Activated CD8-positive, alpha-beta memory T cell treated with anti-CD3 and anti-CD28 coated beads, Interleukin-2, amount 50 U/mL, for 48 hours (primary cell): Measurements from ENCODE around the gene RYR2.
"Not testable (repeated sequence)": the region's sequence is repeated elsewhere in the genome, so short reads cannot be mapped to it uniquely, and the experiment has no call there.

Experiments
- DNase-seq: peaks from one replicate; pipeline ENCODE4 v3.0.0-alpha.2; 2020

Gene RYR2

GRCh38 chr1:237817277-237817676 lies 775.3 kb downstream of the RYR2 start:
- no peak for DNase-seq

GRCh38 chr1:237820634-237821033 lies 778.6 kb downstream of the RYR2 start:
- DNase-seq, result not testable (repeated sequence)

- no peak for DNase-seq
Measured at GRCh38 chr1:237832858-237833257, 790.9 kb downstream of the RYR2 start.

GRCh38 chr1:237834048-237834447 lies 792.1 kb downstream of the RYR2 start:
- no peak for DNase-seq

- DNase-seq, result no peak
Measured at GRCh38 chr1:237834461-237834860, 792.5 kb downstream of the RYR2 start.

- no peak for DNase-seq
Measured at GRCh38 chr1:237838320-237838719, 796.3 kb downstream of the RYR2 start.

- no peak for DNase-seq
Measured at GRCh38 chr1:237838904-237839534, 797.0 kb downstream of the RYR2 start.

- no peak for DNase-seq
Measured at GRCh38 chr1:237841485-237841884, 799.5 kb downstream of the RYR2 start.

- not testable (repeated sequence) for DNase-seq
Measured at GRCh38 chr1:237843516-237843915, 801.5 kb downstream of the RYR2 start.

- peak; percentile 55 for DNase-seq
Measured at GRCh38 chr1:237851210-237851845, 809.3 kb downstream of the RYR2 start.

GRCh38 chr1:237852342-237852741 lies 810.4 kb downstream of the RYR2 start:
- no peak for DNase-seq

- DNase-seq, result no peak
Measured at GRCh38 chr1:237857455-237857854, 815.5 kb downstream of the RYR2 start.

GRCh38 chr1:237858992-237859391 lies 817.0 kb downstream of the RYR2 start:
- DNase-seq, result no peak

- DNase-seq, result no peak
Measured at GRCh38 chr1:237861944-237862343, 820.0 kb downstream of the RYR2 start.

GRCh38 chr1:237863234-237863633 lies 821.2 kb downstream of the RYR2 start:
- DNase-seq, result no peak

GRCh38 chr1:237864338-237865244 lies 822.6 kb downstream of the RYR2 start:
- peak; percentile 65 for DNase-seq

- DNase-seq, result no peak
Measured at GRCh38 chr1:237867380-237867888, 825.5 kb downstream of the RYR2 start.

- DNase-seq, result no peak
Measured at GRCh38 chr1:237868817-237869600, 827.0 kb downstream of the RYR2 start.

- no peak for DNase-seq
Measured at GRCh38 chr1:237873487-237874211, 831.7 kb downstream of the RYR2 start.

- DNase-seq, result no peak
Measured at GRCh38 chr1:237875291-237875690, 833.3 kb downstream of the RYR2 start.

GRCh38 chr1:237877631-237878030 lies 835.6 kb downstream of the RYR2 start:
- no peak for DNase-seq

GRCh38 chr1:237878406-237878805 lies 836.4 kb downstream of the RYR2 start:
- no peak for DNase-seq
